Hepatocyte (in vitro differentiated cells): ENCODE results near the gene PDLIM7.

Experiments
- EZH2 ChIP-seq: fragments of 200-600 bp; sonication (generic); IDR thresholded peaks from 2 replicates; pipeline ENCODE4 v1.6.1; 2016; ENCODE audit warnings: antibody characterized with exemption, mild to moderate bottlenecking, borderline replicate concordance
- EZH2phosphoT487 ChIP-seq: fragments of 200-600 bp; sonication (generic); IDR thresholded peaks from one replicate; pipeline ENCODE4 v1.6.1; 2018; ENCODE audit warnings: antibody characterized with exemption, mild to moderate bottlenecking, low read depth, moderate library complexity; ENCODE audit not compliant: unreplicated experiment, severe bottlenecking
- TF ChIP-seq, protein P1 (sequence below): fragments of 200-600 bp; sonication (generic); IDR thresholded peaks from 2 replicates; pipeline ENCODE4 v1.5.1; 2016; ENCODE audit warnings: antibody characterized with exemption, mild to moderate bottlenecking; ENCODE audit not compliant: poor library complexity

DNA sequence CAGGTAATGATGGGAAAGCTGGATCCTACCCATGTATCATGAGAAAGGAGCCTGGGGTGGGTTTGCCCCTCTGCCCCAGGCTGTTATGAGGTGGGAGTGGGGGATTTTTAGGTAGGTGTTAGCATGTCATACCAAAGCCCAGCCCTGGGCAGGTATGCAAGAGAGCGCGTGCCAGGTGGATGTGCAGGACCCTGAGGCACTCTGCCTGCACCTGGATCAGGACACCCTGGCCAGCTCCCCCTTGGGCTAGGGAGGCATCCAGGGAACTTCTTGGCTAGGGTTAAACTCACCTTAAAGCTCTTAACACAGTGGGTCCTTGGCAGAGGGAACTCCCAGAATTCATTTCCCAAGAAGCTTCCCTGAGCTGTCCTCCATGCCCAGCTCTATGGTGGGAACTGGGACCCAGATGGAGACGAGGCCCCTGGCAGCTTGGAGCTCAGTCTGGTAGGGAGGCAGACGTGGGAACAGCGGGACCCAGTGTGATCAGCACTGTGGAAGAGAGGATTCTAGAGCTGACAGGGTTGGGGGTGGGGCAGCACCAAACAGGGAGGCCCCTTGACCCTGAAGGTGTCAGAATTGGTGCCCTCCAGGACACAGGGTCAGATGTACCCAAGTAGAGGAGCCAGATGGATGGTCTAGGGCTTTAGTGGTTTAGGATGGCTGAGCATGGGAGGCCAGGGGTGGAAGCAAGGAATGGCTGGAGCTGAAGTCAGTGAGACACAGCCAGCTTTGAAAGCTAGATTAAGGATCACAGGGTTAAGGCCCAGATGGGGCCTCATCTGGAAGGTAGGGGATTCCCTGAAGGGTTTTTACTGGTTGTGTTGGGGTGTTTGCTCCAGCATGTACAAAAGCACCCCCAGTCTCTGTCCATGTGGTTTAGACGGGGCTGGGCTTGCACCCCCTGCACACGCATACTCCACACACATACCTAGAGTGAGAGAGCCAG, 53.0 kb downstream of the PDLIM7 start:
- TF ChIP-seq, protein P1, sequence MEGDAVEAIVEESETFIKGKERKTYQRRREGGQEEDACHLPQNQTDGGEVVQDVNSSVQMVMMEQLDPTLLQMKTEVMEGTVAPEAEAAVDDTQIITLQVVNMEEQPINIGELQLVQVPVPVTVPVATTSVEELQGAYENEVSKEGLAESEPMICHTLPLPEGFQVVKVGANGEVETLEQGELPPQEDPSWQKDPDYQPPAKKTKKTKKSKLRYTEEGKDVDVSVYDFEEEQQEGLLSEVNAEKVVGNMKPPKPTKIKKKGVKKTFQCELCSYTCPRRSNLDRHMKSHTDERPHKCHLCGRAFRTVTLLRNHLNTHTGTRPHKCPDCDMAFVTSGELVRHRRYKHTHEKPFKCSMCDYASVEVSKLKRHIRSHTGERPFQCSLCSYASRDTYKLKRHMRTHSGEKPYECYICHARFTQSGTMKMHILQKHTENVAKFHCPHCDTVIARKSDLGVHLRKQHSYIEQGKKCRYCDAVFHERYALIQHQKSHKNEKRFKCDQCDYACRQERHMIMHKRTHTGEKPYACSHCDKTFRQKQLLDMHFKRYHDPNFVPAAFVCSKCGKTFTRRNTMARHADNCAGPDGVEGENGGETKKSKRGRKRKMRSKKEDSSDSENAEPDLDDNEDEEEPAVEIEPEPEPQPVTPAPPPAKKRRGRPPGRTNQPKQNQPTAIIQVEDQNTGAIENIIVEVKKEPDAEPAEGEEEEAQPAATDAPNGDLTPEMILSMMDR, result no peak
- TF ChIP-seq EZH2 (no peak), EZH2phosphoT487 (no peak)
